ENCODE data around the gene ZNRF1.

Gene ZNRF1

DNA sequence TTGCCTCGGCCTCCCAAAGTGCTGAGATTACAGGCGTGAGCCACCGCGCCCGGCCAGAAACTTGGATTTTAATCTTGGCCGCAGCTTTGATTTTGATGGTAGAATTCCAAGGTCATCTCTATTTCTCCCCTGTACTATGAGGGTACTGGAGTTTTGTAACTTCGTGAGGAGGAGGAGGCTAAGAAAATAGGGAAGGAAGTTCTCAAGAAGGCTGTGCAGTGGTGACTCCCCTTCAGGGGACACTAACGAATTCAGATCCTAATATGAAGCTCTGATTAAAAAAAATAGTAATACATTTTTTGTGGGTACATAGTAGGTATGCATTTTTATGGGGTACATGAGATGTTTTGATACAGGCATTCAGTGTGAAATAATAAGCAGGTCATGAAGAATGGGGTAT lies 61.9 kb downstream of the ZNRF1 start:
- POLR2A ChIA-PET, result interaction anchor here (1.4 to 6.0 kb wide), 2 partner anchors 14 to 17 kb away, joined by 11 to 38 read pairs; no protein-coding TSS in a partner anchor
- CTCF ChIA-PET, result interaction anchor here (0.6 to 6.9 kb wide), 8 partner anchors 9 to 62 kb away, joined by 3 to 82 read pairs (median 5); partner anchors contain the start of gene ZNRF1
- no peaks in the 10 kb centered on the region for H3K27me3 ChIP-seq (replicated peaks in 2 of 5; ENCODE audit: control insufficient read depth in 4 of 5, insufficient read depth in 5 of 5, low read length in 4 of 5)
- peak overlapping the region in 2 of 7 experiments; percentile 2 to 38 for H3K4me3 ChIP-seq (ENCODE audit: control insufficient read depth in 1 of 7, extremely low read depth in 1 of 7, insufficient read depth in 4 of 7, low read depth in 2 of 7, low read length in 6 of 7)
- 40% methylated on average over 1 of the region's 8 CpGs for WGBS (ENCODE audit: insufficient coverage)
- peaks cover 0 to 18% (median 2%) of the 10 kb centered on the region in 4 experiments for H3K36me3 ChIP-seq (ENCODE audit: control insufficient read depth in 4 of 4, insufficient read depth in 4 of 4, low read length in 3 of 4)
- H3K27ac ChIP-seq (ENCODE audit: insufficient read depth in 1 of 2, low read depth in 1 of 2, low read length in 2 of 2, poor library complexity in 1 of 2, severe bottlenecking in 2 of 2), result peak overlapping the region in 1 of 2 experiments; percentile 84
- DNase-seq, result peak in 2 of 3 donors; percentile 67 to 74
- H3K9me3 ChIP-seq (ENCODE audit: control extremely low read depth in 1 of 5, control insufficient read depth in 4 of 5, insufficient read depth in 2 of 5, low read depth in 1 of 5, low read length in 4 of 5), result no peaks in the 10 kb centered on the region
- peaks cover 38 to 97% (median 85%) of the 10 kb centered on the region in 4 experiments for H3K4me1 ChIP-seq (ENCODE audit: control extremely low read depth in 1 of 4, control insufficient read depth in 4 of 4, insufficient read depth in 4 of 4, low read length in 3 of 4)

GRCh38 chr16:75061669-75062068 lies 62.8 kb downstream of the ZNRF1 start:
- 29% methylated on average over 2 of the region's 3 CpGs for WGBS (ENCODE audit: insufficient coverage)

GRCh38 chr16:75062135-75062975 lies 63.5 kb downstream of the ZNRF1 start:
- no peaks in the 10 kb centered on the region for H3K27me3 ChIP-seq (replicated peaks in 2 of 5; ENCODE audit: control insufficient read depth in 4 of 5, insufficient read depth in 5 of 5, low read length in 4 of 5)
- H3K36me3 ChIP-seq (ENCODE audit: control insufficient read depth in 4 of 4, insufficient read depth in 4 of 4, low read length in 3 of 4), result peaks cover 0 to 13% (median 0%) of the 10 kb centered on the region in 4 experiments
- WGBS (ENCODE audit: insufficient coverage), result 91% methylated on average over 15 of the region's 22 CpGs
- CTCF ChIA-PET, result interaction anchor here (0.9 to 6.9 kb wide), 23 partner anchors 9 to 78 kb away, joined by 3 to 82 read pairs (median 4); partner anchors contain the start of genes WDR59 and ZNRF1
- DNase-seq, result no peak
- POLR2A ChIA-PET, result interaction anchor here (1.4 to 6.0 kb wide), 4 partner anchors 13 to 47 kb away, joined by 11 to 42 read pairs (median 34); no protein-coding TSS in a partner anchor
- peak overlapping the region; percentile 53 to 84 for H3K27ac ChIP-seq (ENCODE audit: insufficient read depth in 1 of 2, low read depth in 1 of 2, low read length in 2 of 2, poor library complexity in 1 of 2, severe bottlenecking in 2 of 2)
- H3K4me1 ChIP-seq (ENCODE audit: control extremely low read depth in 1 of 4, control insufficient read depth in 4 of 4, insufficient read depth in 4 of 4, low read length in 3 of 4), result peaks cover 38 to 98% (median 93%) of the 10 kb centered on the region in 4 experiments
- H3K9me3 ChIP-seq (ENCODE audit: control extremely low read depth in 1 of 5, control insufficient read depth in 4 of 5, insufficient read depth in 2 of 5, low read depth in 1 of 5, low read length in 4 of 5), result no peaks in the 10 kb centered on the region
- H3K4me3 ChIP-seq (ENCODE audit: control insufficient read depth in 1 of 7, extremely low read depth in 1 of 7, insufficient read depth in 4 of 7, low read depth in 2 of 7, low read length in 6 of 7), result peak overlapping the region in 4 of 7 experiments; percentile 5 to 54 (median 39)

More at GRCh38 chr16:75061669-75062068, 62.8 kb downstream of the ZNRF1 start:
- peak in 2 of 3 donors; percentile 57 to 68 for DNase-seq
- Histone ChIP-seq H3K27ac (ENCODE audit: insufficient read depth in 1 of 2, low read depth in 1 of 2, low read length in 2 of 2, poor library complexity in 1 of 2, severe bottlenecking in 2 of 2) (peak overlapping the region; percentile 53 to 84), H3K4me1 (ENCODE audit: control extremely low read depth in 1 of 4, control insufficient read depth in 4 of 4, insufficient read depth in 4 of 4, low read length in 3 of 4) (peaks cover 34 to 96% (median 87%) of the 10 kb centered on the region in 4 experiments), H3K36me3 (ENCODE audit: control insufficient read depth in 4 of 4, insufficient read depth in 4 of 4, low read length in 3 of 4) (peaks cover 0 to 13% (median under 1%) of the 10 kb centered on the region in 4 experiments), H3K9me3 (ENCODE audit: control extremely low read depth in 1 of 5, control insufficient read depth in 4 of 5, insufficient read depth in 2 of 5, low read depth in 1 of 5, low read length in 4 of 5) (no peaks in the 10 kb centered on the region), H3K27me3 (replicated peaks in 2 of 5; ENCODE audit: control insufficient read depth in 4 of 5, insufficient read depth in 5 of 5, low read length in 4 of 5) (no peaks in the 10 kb centered on the region), H3K4me3 (ENCODE audit: control insufficient read depth in 1 of 7, extremely low read depth in 1 of 7, insufficient read depth in 4 of 7, low read depth in 2 of 7, low read length in 6 of 7) (peak overlapping the region in 1 of 7 experiments; percentile 38)
- POLR2A ChIA-PET, result interaction anchor here (1.4 to 6.0 kb wide), 3 partner anchors 13 to 48 kb away, joined by 11 to 42 read pairs (median 38); no protein-coding TSS in a partner anchor
- CTCF ChIA-PET, result interaction anchor here (1.0 to 6.9 kb wide), 16 partner anchors 9 to 69 kb away, joined by 3 to 82 read pairs (median 9); partner anchors contain the start of gene ZNRF1

- H3K27ac ChIP-seq (ENCODE audit: insufficient read depth in 1 of 2, low read depth in 1 of 2, low read length in 2 of 2, poor library complexity in 1 of 2, severe bottlenecking in 2 of 2), result peak overlapping the region; percentile 53 to 84
- ChIA-PET CTCF (interaction anchor here (0.9 to 6.9 kb wide), 20 partner anchors 9 to 78 kb away, joined by 3 to 82 read pairs (median 5); partner anchors contain the start of genes WDR59 and ZNRF1), POLR2A (interaction anchor here (3.5 to 6.0 kb wide), 3 partner anchors 12 to 47 kb away, joined by 31 to 42 read pairs (median 38); no protein-coding TSS in a partner anchor)
- peaks cover 44 to 98% (median 94%) of the 10 kb centered on the region in 4 experiments for H3K4me1 ChIP-seq (ENCODE audit: control extremely low read depth in 1 of 4, control insufficient read depth in 4 of 4, insufficient read depth in 4 of 4, low read length in 3 of 4)
- H3K36me3 ChIP-seq (ENCODE audit: control insufficient read depth in 4 of 4, insufficient read depth in 4 of 4, low read length in 3 of 4), result peaks cover 0 to 13% (median 0%) of the 10 kb centered on the region in 4 experiments
- 7% methylated on average over 9 of the region's 9 CpGs for WGBS (ENCODE audit: insufficient coverage)
- H3K4me3 ChIP-seq (ENCODE audit: control insufficient read depth in 1 of 7, extremely low read depth in 1 of 7, insufficient read depth in 4 of 7, low read depth in 2 of 7, low read length in 6 of 7), result peak overlapping the region in 5 of 7 experiments; percentile 2 to 54 (median 32)
- no peaks in the 10 kb centered on the region for H3K27me3 ChIP-seq (replicated peaks in 2 of 5; ENCODE audit: control insufficient read depth in 4 of 5, insufficient read depth in 5 of 5, low read length in 4 of 5)
- peak in 2 of 3 donors; percentile 65 for DNase-seq
- H3K9me3 ChIP-seq (ENCODE audit: control extremely low read depth in 1 of 5, control insufficient read depth in 4 of 5, insufficient read depth in 2 of 5, low read depth in 1 of 5, low read length in 4 of 5), result no peaks in the 10 kb centered on the region
Observed at GRCh38 chr16:75062976-75063346, 64.1 kb downstream of the ZNRF1 start.

- Histone ChIP-seq H3K9me3 (ENCODE audit: control extremely low read depth in 1 of 5, control insufficient read depth in 4 of 5, insufficient read depth in 2 of 5, low read depth in 1 of 5, low read length in 4 of 5) (no peaks in the 10 kb centered on the region), H3K4me1 (ENCODE audit: control extremely low read depth in 1 of 4, control insufficient read depth in 4 of 4, insufficient read depth in 4 of 4, low read length in 3 of 4) (peaks cover 44 to 98% (median 94%) of the 10 kb centered on the region in 4 experiments), H3K36me3 (ENCODE audit: control insufficient read depth in 4 of 4, insufficient read depth in 4 of 4, low read length in 3 of 4) (peaks cover 0 to 8% (median 0%) of the 10 kb centered on the region in 4 experiments), H3K4me3 (ENCODE audit: control insufficient read depth in 1 of 7, extremely low read depth in 1 of 7, insufficient read depth in 4 of 7, low read depth in 2 of 7, low read length in 6 of 7) (peak overlapping the region in 5 of 7 experiments; percentile 8 to 56 (median 46)), H3K27ac (ENCODE audit: insufficient read depth in 1 of 2, low read depth in 1 of 2, low read length in 2 of 2, poor library complexity in 1 of 2, severe bottlenecking in 2 of 2) (peak overlapping the region; percentile 56 to 84), H3K27me3 (replicated peaks in 2 of 5; ENCODE audit: control insufficient read depth in 4 of 5, insufficient read depth in 5 of 5, low read length in 4 of 5) (no peaks in the 10 kb centered on the region)
- ChIA-PET POLR2A (interaction anchor here (3.5 to 6.0 kb wide), 3 partner anchors 11 to 46 kb away, joined by 31 to 42 read pairs (median 38); no protein-coding TSS in a partner anchor), CTCF (interaction anchor here (0.9 to 6.9 kb wide), 20 partner anchors 8 to 79 kb away, joined by 3 to 82 read pairs (median 6); partner anchors contain the start of genes WDR59 and ZNRF1)
- WGBS (ENCODE audit: insufficient coverage), result 51% methylated on average over 7 of the region's 8 CpGs
- no peak for DNase-seq
Observed at GRCh38 chr16:75063549-75064088, 64.8 kb downstream of the ZNRF1 start.

DNA sequence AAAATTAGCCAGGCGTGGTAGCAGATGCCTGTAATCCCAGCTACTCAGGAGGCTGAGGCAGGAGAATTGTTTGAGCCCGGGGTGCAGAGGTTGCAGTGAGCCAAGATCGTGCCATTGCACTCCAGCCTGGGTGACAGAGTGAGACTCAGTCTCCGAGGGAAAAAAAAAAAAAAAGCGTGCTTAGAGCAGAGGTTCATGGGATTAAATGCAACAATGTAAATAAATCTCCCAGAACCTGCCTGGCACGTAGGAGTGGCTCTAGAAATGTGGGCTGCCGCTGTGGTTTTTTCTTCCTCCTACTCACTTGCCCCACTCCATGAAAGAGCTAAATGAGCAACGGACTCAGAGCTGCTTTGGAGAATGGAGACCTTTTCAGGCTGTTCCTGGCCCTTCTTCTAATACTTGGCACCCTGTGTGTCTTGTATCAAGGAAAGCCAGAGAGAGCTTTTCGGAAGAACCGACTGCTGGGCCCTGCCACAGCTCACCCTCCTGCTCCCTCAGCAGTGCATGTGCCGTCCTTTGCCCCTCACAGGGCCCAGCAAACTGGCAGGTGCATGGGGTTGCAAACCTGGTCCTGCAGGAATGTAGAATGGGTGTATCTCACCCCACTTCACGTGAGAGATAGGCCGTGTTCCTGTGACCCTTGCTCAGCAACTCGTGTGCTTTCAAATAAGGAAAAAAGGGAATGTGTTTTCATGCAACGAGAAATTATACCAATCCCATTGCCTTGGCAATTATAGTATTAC lies 65.8 kb downstream of the ZNRF1 start:
- peak overlapping the region in 6 of 7 experiments; percentile 9 to 66 (median 50) for H3K4me3 ChIP-seq (ENCODE audit: control insufficient read depth in 1 of 7, extremely low read depth in 1 of 7, insufficient read depth in 4 of 7, low read depth in 2 of 7, low read length in 6 of 7)
- CTCF ChIA-PET, result interaction anchor here (0.6 to 6.9 kb wide), 17 partner anchors 8 to 267 kb away, joined by 3 to 82 read pairs (median 5); partner anchors contain the start of gene ZNRF1
- DNase-seq, result peak; percentile 83 to 89 (median 88)

More for the DNA sequence above, 65.8 kb downstream of the ZNRF1 start:
- 0% methylated on average over 7 of the region's 15 CpGs for WGBS (ENCODE audit: insufficient coverage)
- Histone ChIP-seq H3K36me3 (ENCODE audit: control insufficient read depth in 4 of 4, insufficient read depth in 4 of 4, low read length in 3 of 4) (peaks cover 0 to 8% (median 0%) of the 10 kb centered on the region in 4 experiments), H3K27me3 (replicated peaks in 2 of 5; ENCODE audit: control insufficient read depth in 4 of 5, insufficient read depth in 5 of 5, low read length in 4 of 5) (no peaks in the 10 kb centered on the region), H3K4me1 (ENCODE audit: control extremely low read depth in 1 of 4, control insufficient read depth in 4 of 4, insufficient read depth in 4 of 4, low read length in 3 of 4) (peaks cover 39 to 99% (median 96%) of the 10 kb centered on the region in 4 experiments), H3K9me3 (ENCODE audit: control extremely low read depth in 1 of 5, control insufficient read depth in 4 of 5, insufficient read depth in 2 of 5, low read depth in 1 of 5, low read length in 4 of 5) (no peaks in the 10 kb centered on the region), H3K27ac (ENCODE audit: insufficient read depth in 1 of 2, low read depth in 1 of 2, low read length in 2 of 2, poor library complexity in 1 of 2, severe bottlenecking in 2 of 2) (peak overlapping the region; percentile 62 to 84)
- POLR2A ChIA-PET, result interaction anchor here (0.6 to 6.0 kb wide), 7 partner anchors 11 to 66 kb away, joined by 3 to 42 read pairs (median 5); partner anchors contain the start of gene ZNRF1
